Caco-2 (cell line): ENCODE measurements around the gene STK32B. TPM values are rescaled to one million over a fixed set of nuclear protein-coding genes. Genes with fewer than 3 reads are reported as not detected.

Experiments
- BruUV-seq: library from RNA; stranded (reverse); fragments of 400-500 nt; replicated peaks from 2 replicates; lab custom pipeline; 2021; lab: Mats Ljungman, UMichigan
- CTCF ChIA-PET: fragments of 300-600 bp; sonication (Branson Sonifier 250); formaldehyde crosslinking; loops from one replicate; lab custom pipeline; 2022; ENCODE audit warnings: antibody characterized with exemption; lab: Charles Lee
- POLR2A ChIA-PET: fragments of 300-600 bp; sonication (Branson Sonifier 250); formaldehyde crosslinking; loops from one replicate; lab custom pipeline; 2022; ENCODE audit warnings: antibody characterized with exemption; lab: Charles Lee
- DNase-seq, 2 experiments: peaks; one replicate each; pipeline versions ENCODE4 v3.0.0 to v3.0.0-alpha.2; 2020 to 2022
- H3K27me3 ChIP-seq: replicated peaks from 2 replicates; pipeline ENCODE4 v1.6.0; 2011; ENCODE audit warnings: low read length; ENCODE audit not compliant: control insufficient read depth, insufficient read depth
- H3K36me3 ChIP-seq: 2 replicates; pipeline ENCODE4 v1.5.1; 2011; ENCODE audit warnings: low read length; ENCODE audit not compliant: control insufficient read depth, insufficient read depth
- H3K4me1 ChIP-seq: fragments of 250-450 bp; sonication (Bioruptor Pico); 2 replicates; pipeline ENCODE4 v1.5.1; 2020; ENCODE audit warnings: mild to moderate bottlenecking
- H3K4me3 ChIP-seq: 2 replicates; pipeline ENCODE4 v1.5.1; 2011; ENCODE audit warnings: low read depth, mild to moderate bottlenecking, control low read depth, low read length
- H3K9me3 ChIP-seq: fragments of 250-450 bp; sonication (Bioruptor Pico); 2 replicates; pipeline ENCODE4 v1.5.1; 2020; ENCODE audit warnings: mild to moderate bottlenecking, moderate library complexity
- H3K27ac Mint-ChIP-seq: one replicate; pipeline ENCODE4 v1.8.0; 2022; ENCODE audit warnings: mixed read lengths; ENCODE audit not compliant: unreplicated experiment
- H3K27me3 Mint-ChIP-seq: one replicate; pipeline ENCODE4 v1.8.0; 2022; ENCODE audit warnings: mixed read lengths; ENCODE audit not compliant: insufficient read depth, unreplicated experiment
- H3K36me3 Mint-ChIP-seq: one replicate; pipeline ENCODE4 v1.8.0; 2022; ENCODE audit warnings: mild to moderate bottlenecking, mixed read lengths; ENCODE audit not compliant: insufficient read depth, unreplicated experiment
- H3K4me1 Mint-ChIP-seq: one replicate; pipeline ENCODE4 v1.8.0; 2022; ENCODE audit warnings: low read depth, mixed read lengths; ENCODE audit not compliant: unreplicated experiment
- H3K4me3 Mint-ChIP-seq: one replicate; pipeline ENCODE4 v1.8.0; 2022; ENCODE audit warnings: mild to moderate bottlenecking, moderate library complexity, mixed read lengths; ENCODE audit not compliant: unreplicated experiment
- H3K9me3 Mint-ChIP-seq: one replicate; pipeline ENCODE4 v1.8.0; 2022; ENCODE audit warnings: mixed read lengths; ENCODE audit not compliant: unreplicated experiment
- CTCF ChIP-seq, 2 experiments: fragments of 200-600 bp in 1 of 2; IDR thresholded peaks; 1 replicate in 1 of 2; 2 replicates in 1 of 2; pipeline versions ENCODE4 v1.5.1 to v1.8.0; 2011 to 2022; ENCODE audit warnings: antibody characterized with exemption in 1 of 2, control low read depth in 1 of 2, inconsistent platforms in 1 of 2, low read depth in 1 of 2, low read length in 1 of 2, mild to moderate bottlenecking in 1 of 2, moderate library complexity in 1 of 2; ENCODE audit not compliant: insufficient read depth in 1 of 2, severe bottlenecking in 1 of 2, unreplicated experiment in 1 of 2
- intact Hi-C: fragments of 100-400 bp; cut with micrococcal nuclease; formaldehyde crosslinking; loops from one replicate; pipeline ENCODE4 v1.10.0; 2022; ENCODE audit not compliant: unreplicated experiment
- total RNA-seq: library from RNA; stranded (reverse); gene quantifications from 2 replicates; pipeline ENCODE4 v1.2.3, GENCODE V29; 2022

STK32B gene
- total RNA-seq, 1 experiment from 2014 or later: 11.2 TPM

- Histone ChIP-seq H3K9me3 (no peaks in the 10 kb centered on the region), H3K4me3 (no peak overlapping the region), H3K4me1 (no peaks in the 10 kb centered on the region), H3K36me3 (no peaks in the 10 kb centered on the region), H3K27me3 (no peaks in the 10 kb centered on the region)
- H3K27me3 Mint-ChIP-seq: no peaks in the 10 kb centered on the region
- CTCF ChIA-PET: no interaction called here
- peaks cover 12% of the 10 kb centered on the region for H3K9me3 Mint-ChIP-seq
- no peak for DNase-seq
- H3K27ac Mint-ChIP-seq: no peak overlapping the region
- H3K36me3 Mint-ChIP-seq: peaks cover 6% of the 10 kb centered on the region
- BruUV-seq: no TSS peak
- no peak for TF ChIP-seq CTCF (IDR thresholded peaks at IDR 0.05; ENCODE audit: insufficient read depth in 1 of 2, low read depth in 1 of 2, low read length in 1 of 2, severe bottlenecking in 1 of 2, unreplicated experiment in 1 of 2)
- POLR2A ChIA-PET: no interaction called here
- H3K4me1 Mint-ChIP-seq: no peaks in the 10 kb centered on the region
- H3K4me3 Mint-ChIP-seq: no peak overlapping the region
- intact Hi-C loops: no loop called here
Measured at GRCh38 chr4:5479518-5480060, 428.3 kb downstream of the STK32B start.

GRCh38 chr4:5488413-5488812 is 437.1 kb downstream of the STK32B start:
- ChIA-PET CTCF (no interaction called here), POLR2A (no interaction called here)
- TF ChIP-seq CTCF (IDR thresholded peaks at IDR 0.05; ENCODE audit: insufficient read depth in 1 of 2, low read depth in 1 of 2, low read length in 1 of 2, severe bottlenecking in 1 of 2, unreplicated experiment in 1 of 2): no peak
- no peaks in the 10 kb centered on the region for H3K36me3 Mint-ChIP-seq
- H3K4me3 ChIP-seq: no peak overlapping the region
- no peak overlapping the region for H3K4me3 Mint-ChIP-seq
- H3K27me3 Mint-ChIP-seq: no peaks in the 10 kb centered on the region
- no TSS peak for BruUV-seq
- no peak overlapping the region for H3K27ac Mint-ChIP-seq
- no peaks in the 10 kb centered on the region for H3K4me1 Mint-ChIP-seq
- peaks cover 33% of the 10 kb centered on the region for H3K9me3 Mint-ChIP-seq
- intact Hi-C loops: no loop called here
- no peaks in the 10 kb centered on the region for H3K4me1 ChIP-seq
- H3K27me3 ChIP-seq: no peaks in the 10 kb centered on the region
- H3K9me3 ChIP-seq: peaks cover 3% of the 10 kb centered on the region; the same call in 1 of the 2 replicates
- no peaks in the 10 kb centered on the region for H3K36me3 ChIP-seq
- no peak for DNase-seq

- peaks cover 32% of the 10 kb centered on the region for H3K9me3 Mint-ChIP-seq
- no peak for DNase-seq
- no peaks in the 10 kb centered on the region for H3K27me3 Mint-ChIP-seq
- TF ChIP-seq CTCF (IDR thresholded peaks at IDR 0.05; ENCODE audit: insufficient read depth in 1 of 2, low read depth in 1 of 2, low read length in 1 of 2, severe bottlenecking in 1 of 2, unreplicated experiment in 1 of 2): no peak
- intact Hi-C loops: no loop called here
- Histone ChIP-seq H3K4me1 (no peaks in the 10 kb centered on the region), H3K4me3 (no peak overlapping the region), H3K9me3 (peaks cover 3% of the 10 kb centered on the region; the same call in 1 of the 2 replicates), H3K27me3 (no peaks in the 10 kb centered on the region), H3K36me3 (no peaks in the 10 kb centered on the region)
- no TSS peak for BruUV-seq
- H3K36me3 Mint-ChIP-seq: no peaks in the 10 kb centered on the region
- ChIA-PET POLR2A (no interaction called here), CTCF (no interaction called here)
- H3K4me1 Mint-ChIP-seq: no peaks in the 10 kb centered on the region
- H3K27ac Mint-ChIP-seq: no peak overlapping the region
- no peak overlapping the region for H3K4me3 Mint-ChIP-seq
Measured at GRCh38 chr4:5489260-5489659, 438.0 kb downstream of the STK32B start.
